HCT116 (cell line): ENCODE results near the gene RGL3. TPM values are rescaled to one million over a fixed set of nuclear protein-coding genes. Genes with fewer than 3 reads are reported as not detected.

Source experiments
- ATAC-seq: fragments of 200-7000 bp; cut with Tn5 transposase; 2 replicates; pipeline ENCODE4 v1.9.1; 2020; ENCODE audit warnings: mild to moderate bottlenecking, moderate library complexity
- BruUV-seq: library from RNA; stranded (reverse); fragments of 400-500 nt; replicated peaks from 2 replicates; lab custom pipeline; 2021; lab: Mats Ljungman, UMichigan
- CTCF ChIA-PET: fragments of 300-600 bp; sonication (Branson Sonifier 250); formaldehyde crosslinking; loops from one replicate; lab custom pipeline; 2021; ENCODE audit warnings: antibody characterized with exemption; lab: Charles Lee
- POLR2A ChIA-PET: fragments of 300-600, 350-600 bp; sonication (Branson Sonifier 250); formaldehyde crosslinking; loops from one replicate; lab custom pipeline; 2021; ENCODE audit warnings: antibody characterized with exemption; lab: Charles Lee
- RAD21 ChIA-PET, 2 experiments: fragments of 300-600 bp; sonication (Branson Sonifier 250); formaldehyde crosslinking; loops; one replicate each; lab custom pipeline; 2023; ENCODE audit warnings: low total read pairs in 2 of 2; ENCODE audit not compliant: uncharacterized antibody in 2 of 2, unreplicated experiment in 2 of 2, low non-redundant PET in 1 of 2; lab: Charles Lee
- DNase-seq: peaks from one replicate; pipeline ENCODE4 v3.0.0-alpha.2; 2010; ENCODE audit warnings: low read depth, low spot score
- H2AFZ ChIP-seq: fragments of 200-600 bp; shearing (Covaris generic), sonication (generic); 2 replicates; pipeline ENCODE4 v1.6.1; 2017; ENCODE audit warnings: low read depth, mixed run types, mixed read lengths, antibody characterized with exemption, low read length; ENCODE audit not compliant: poor library complexity, severe bottlenecking
- H3K27ac ChIP-seq: 2 replicates; pipeline ENCODE4 v1.5.1; 2012; ENCODE audit warnings: low read depth, low read length
- H3K27me3 ChIP-seq: fragments of 200-600 bp; sonication (generic); 2 replicates; pipeline ENCODE4 v1.6.1; 2016; ENCODE audit warnings: mixed run types, low read length, mixed read lengths; ENCODE audit not compliant: insufficient read depth
- H3K36me3 ChIP-seq, 2 experiments: fragments of 200-500 bp in 1 of 2; fragments of 200-600 bp in 1 of 2; sonication (Bioruptor generic) in 1 of 2; sonication (generic) in 1 of 2; 2 replicates each; pipeline versions ENCODE4 v1.5.1 to v1.6.1; 2014 to 2016; ENCODE audit warnings: low read length in 2 of 2, inconsistent platforms in 1 of 2, mixed read lengths in 1 of 2, mixed run types in 1 of 2; ENCODE audit not compliant: insufficient read depth in 2 of 2, control insufficient read depth in 1 of 2
- H3K4me1 ChIP-seq, 2 experiments: fragments of 200-600 bp in 1 of 2; sonication (generic) in 1 of 2; 2 replicates each; pipeline versions ENCODE4 v1.5.1 to v1.6.1; 2012 to 2017; ENCODE audit warnings: low read length in 2 of 2, inconsistent platforms in 1 of 2, mild to moderate bottlenecking in 1 of 2, mixed read lengths in 1 of 2, mixed run types in 1 of 2, moderate library complexity in 1 of 2; ENCODE audit not compliant: insufficient read depth in 2 of 2, control insufficient read depth in 1 of 2
- H3K4me2 ChIP-seq: fragments of 200-600 bp; sonication (generic); 2 replicates; pipeline ENCODE4 v1.6.1; 2017; ENCODE audit warnings: mixed run types, low read length, mixed read lengths
- H3K4me3 ChIP-seq, 2 experiments: fragments of 200-600 bp in 1 of 2; sonication (generic) in 1 of 2; replicated peaks in 1 of 2; 2 replicates each; pipeline ENCODE4 v1.5.1; 2011 to 2016; ENCODE audit warnings: low read length in 2 of 2, control low read depth in 1 of 2, low read depth in 1 of 2, mild to moderate bottlenecking in 1 of 2, mixed read lengths in 1 of 2, mixed run types in 1 of 2
- H3K79me2 ChIP-seq: fragments of 200-600 bp; sonication (generic); 2 replicates; pipeline ENCODE4 v1.6.1; 2017; ENCODE audit warnings: mild to moderate bottlenecking, mixed run types, low read length, moderate library complexity, mixed read lengths; ENCODE audit not compliant: insufficient read depth
- H3K9ac ChIP-seq: fragments of 200-600 bp; sonication (generic); 2 replicates; pipeline ENCODE4 v1.6.1; 2016; ENCODE audit warnings: low read length, mixed read lengths
- H3K9me2 ChIP-seq: fragments of 200-600 bp; sonication (generic), shearing (Covaris generic); 2 replicates; pipeline ENCODE4 v1.6.1; 2017; ENCODE audit warnings: mixed run types, mild to moderate bottlenecking, moderate library complexity; ENCODE audit not compliant: insufficient read depth
- H3K9me3 ChIP-seq, 2 experiments: fragments of 200-500 bp in 1 of 2; fragments of 200-600 bp in 1 of 2; sonication (Bioruptor generic) in 1 of 2; sonication (generic) in 1 of 2; 2 replicates each; pipeline ENCODE4 v1.6.1; 2014 to 2017; ENCODE audit warnings: low read length in 2 of 2, mixed read lengths in 2 of 2, inconsistent platforms in 1 of 2, low read depth in 1 of 2, mild to moderate bottlenecking in 1 of 2, mixed run types in 1 of 2, moderate library complexity in 1 of 2; ENCODE audit not compliant: control insufficient read depth in 1 of 2, insufficient read depth in 1 of 2
- H4K20me1 ChIP-seq: fragments of 200-600 bp; sonication (generic), shearing (Covaris generic); 2 replicates; pipeline ENCODE4 v1.6.1; 2017; ENCODE audit warnings: mixed run types, mild to moderate bottlenecking, moderate library complexity; ENCODE audit not compliant: insufficient read depth
- CBX3 ChIP-seq: IDR thresholded peaks from 2 replicates; pipeline ENCODE4 v1.6.1; 2012; ENCODE audit warnings: low read depth
- EGR1 ChIP-seq: IDR thresholded peaks from 2 replicates; pipeline ENCODE4 v1.6.1; 2012; ENCODE audit warnings: low read depth
- EZH2 ChIP-seq: fragments of 200-600 bp; sonication (generic); IDR thresholded peaks from 2 replicates; pipeline ENCODE4 v1.6.1; 2017; ENCODE audit warnings: antibody characterized with exemption, mixed run types
- EZH2phosphoT487 ChIP-seq: fragments of 200-600 bp; IDR thresholded peaks from 2 replicates; pipeline ENCODE4 v1.6.1; 2018; ENCODE audit warnings: antibody characterized with exemption, borderline replicate concordance
- FOSL1 ChIP-seq: IDR thresholded peaks from 2 replicates; pipeline ENCODE4 v1.6.1; 2012; ENCODE audit warnings: low read depth
- JUND ChIP-seq: IDR thresholded peaks from 2 replicates; pipeline ENCODE4 v1.6.1; 2012
- RAD21 ChIP-seq: IDR thresholded peaks from 2 replicates; pipeline ENCODE4 v1.6.1; 2012; ENCODE audit warnings: low read depth, mild to moderate bottlenecking
- SP1 ChIP-seq: IDR thresholded peaks from 2 replicates; pipeline ENCODE4 v1.6.1; 2012; ENCODE audit warnings: low read depth
- YY1 ChIP-seq: IDR thresholded peaks from 2 replicates; pipeline ENCODE4 v1.6.1; 2011; ENCODE audit warnings: low read length, low read depth, moderate library complexity, mild to moderate bottlenecking; ENCODE audit not compliant: insufficient replicate concordance; ENCODE audit errors: extremely low read depth
- ZFX ChIP-seq: fragments of 450-650 bp; IDR thresholded peaks from 2 replicates; pipeline ENCODE4 v1.6.1; 2017
- ZNF274 ChIP-seq: fragments of 200-500 bp; sonication (Bioruptor generic); IDR thresholded peaks from 2 replicates; pipeline ENCODE4 v1.6.1; 2014; ENCODE audit warnings: mild to moderate bottlenecking, low read depth, low read length, inconsistent platforms
- intact Hi-C: fragments of 100-400 bp; cut with micrococcal nuclease; formaldehyde crosslinking; loops from 2 replicates; pipeline ENCODE4 v1.10.0; 2022
- total RNA-seq: library from RNA; stranded (reverse); gene quantifications from one replicate; pipeline ENCODE4 v1.2.1, GENCODE V29; 2021; ENCODE audit not compliant: unreplicated experiment
- TF ChIP-seq, protein P1 (sequence below): IDR thresholded peaks from 2 replicates; pipeline ENCODE4 v1.6.1; 2012; ENCODE audit warnings: low read depth
- TF ChIP-seq, protein P2 (sequence below): IDR thresholded peaks from 2 replicates; pipeline ENCODE4 v1.6.1; 2012
- TF ChIP-seq, protein P3 (sequence below): IDR thresholded peaks from 2 replicates; pipeline ENCODE4 v1.6.1; 2011; ENCODE audit warnings: mild to moderate bottlenecking, low read length, moderate library complexity; ENCODE audit not compliant: insufficient replicate concordance; ENCODE audit errors: extremely low read depth

RGL3 gene
- total RNA-seq, 1 experiment from 2014 or later: 99.2 TPM

DNA sequence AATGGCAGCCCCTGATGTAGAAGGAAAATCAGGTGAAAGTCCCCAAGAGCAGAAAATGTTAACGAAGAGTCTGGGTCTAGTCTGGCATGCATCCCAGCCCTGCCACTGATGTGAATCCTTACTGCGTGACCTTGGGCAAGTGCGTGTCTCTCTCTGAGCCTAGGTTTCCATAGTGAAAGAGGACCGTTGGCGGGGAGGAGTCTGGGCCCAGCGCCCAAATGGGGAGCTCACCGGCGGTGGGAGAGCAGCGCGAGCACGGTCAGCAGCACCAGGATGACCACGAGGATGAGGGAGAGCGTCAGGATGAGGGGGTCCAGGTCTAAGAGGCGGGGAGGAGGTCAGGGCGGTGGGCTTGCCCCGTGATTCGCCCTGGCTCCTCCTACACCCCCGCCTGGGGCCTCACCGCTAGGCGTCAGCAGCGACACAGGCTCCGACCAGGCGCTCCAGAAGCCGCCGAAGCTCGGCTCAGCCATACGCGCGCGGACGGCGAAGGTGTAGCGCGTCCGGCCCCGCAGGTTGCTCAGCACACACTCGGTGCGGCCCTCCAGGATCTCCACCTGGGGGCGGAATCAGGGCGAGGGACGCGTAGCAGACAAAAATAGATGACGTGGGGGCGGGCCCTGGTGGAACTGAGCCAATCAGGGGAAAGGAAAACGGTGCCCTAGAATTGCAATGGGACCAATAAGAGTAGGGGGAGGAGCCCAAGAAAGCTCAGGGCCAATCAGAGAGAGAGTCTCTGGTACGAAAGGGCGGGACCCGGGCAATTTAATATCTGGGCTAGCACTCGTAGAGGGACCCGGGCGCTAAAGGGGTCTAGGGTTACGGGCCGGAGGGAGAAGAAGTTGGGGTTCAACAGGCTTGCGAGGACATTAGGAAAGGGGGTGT, 38.2 kb downstream of the RGL3 start (continued):
- TF ChIP-seq, protein P1, sequence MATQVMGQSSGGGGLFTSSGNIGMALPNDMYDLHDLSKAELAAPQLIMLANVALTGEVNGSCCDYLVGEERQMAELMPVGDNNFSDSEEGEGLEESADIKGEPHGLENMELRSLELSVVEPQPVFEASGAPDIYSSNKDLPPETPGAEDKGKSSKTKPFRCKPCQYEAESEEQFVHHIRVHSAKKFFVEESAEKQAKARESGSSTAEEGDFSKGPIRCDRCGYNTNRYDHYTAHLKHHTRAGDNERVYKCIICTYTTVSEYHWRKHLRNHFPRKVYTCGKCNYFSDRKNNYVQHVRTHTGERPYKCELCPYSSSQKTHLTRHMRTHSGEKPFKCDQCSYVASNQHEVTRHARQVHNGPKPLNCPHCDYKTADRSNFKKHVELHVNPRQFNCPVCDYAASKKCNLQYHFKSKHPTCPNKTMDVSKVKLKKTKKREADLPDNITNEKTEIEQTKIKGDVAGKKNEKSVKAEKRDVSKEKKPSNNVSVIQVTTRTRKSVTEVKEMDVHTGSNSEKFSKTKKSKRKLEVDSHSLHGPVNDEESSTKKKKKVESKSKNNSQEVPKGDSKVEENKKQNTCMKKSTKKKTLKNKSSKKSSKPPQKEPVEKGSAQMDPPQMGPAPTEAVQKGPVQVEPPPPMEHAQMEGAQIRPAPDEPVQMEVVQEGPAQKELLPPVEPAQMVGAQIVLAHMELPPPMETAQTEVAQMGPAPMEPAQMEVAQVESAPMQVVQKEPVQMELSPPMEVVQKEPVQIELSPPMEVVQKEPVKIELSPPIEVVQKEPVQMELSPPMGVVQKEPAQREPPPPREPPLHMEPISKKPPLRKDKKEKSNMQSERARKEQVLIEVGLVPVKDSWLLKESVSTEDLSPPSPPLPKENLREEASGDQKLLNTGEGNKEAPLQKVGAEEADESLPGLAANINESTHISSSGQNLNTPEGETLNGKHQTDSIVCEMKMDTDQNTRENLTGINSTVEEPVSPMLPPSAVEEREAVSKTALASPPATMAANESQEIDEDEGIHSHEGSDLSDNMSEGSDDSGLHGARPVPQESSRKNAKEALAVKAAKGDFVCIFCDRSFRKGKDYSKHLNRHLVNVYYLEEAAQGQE: no peak
- TF ChIP-seq SP1 (no peak), CBX3 (no peak), EZH2phosphoT487 (no peak)

GRCh38 chr19:11379857-11380350, 39.2 kb downstream of the RGL3 start:
- Histone ChIP-seq H3K4me2 (peak overlapping the region; percentile 97), H3K9me3 (no peaks in the 10 kb centered on the region), H3K9ac (peak overlapping the region; percentile 79), H3K27ac (peak overlapping the region; percentile 81), H3K9me2 (no peaks in the 10 kb centered on the region), H2AFZ (no peak overlapping the region), H3K27me3 (no peaks in the 10 kb centered on the region), H3K4me1 (peaks cover 56 to 90% of the 10 kb centered on the region in 2 experiments), H4K20me1 (no peaks in the 10 kb centered on the region), H3K36me3 (no peaks in the 10 kb centered on the region), H3K79me2 (peaks cover 7% of the 10 kb centered on the region; the same call in 1 of the 2 replicates), H3K4me3 (peak overlapping the region; percentile 69 to 71)
- ChIA-PET CTCF (interaction anchor here (0.9 to 1.2 kb wide), 2 partner anchors 34 to 97 kb away, joined by 3 read pairs; no protein-coding TSS in a partner anchor), RAD21 (no interaction called here), POLR2A (no interaction called here)
- no peak for ATAC-seq
- intact Hi-C loops: loop anchor here (5.0 kb wide), 1 partner anchor 88 kb away; no protein-coding TSS in a partner anchor
- BruUV-seq: no TSS peak
- no peak for DNase-seq
- TF ChIP-seq EGR1 (no peak), EZH2 (no peak), RAD21 (no peak), ZNF274 (no peak), ZFX (no peak), JUND (no peak), YY1 (no peak), FOSL1 (no peak)
- TF ChIP-seq, protein P1: no peak
- TF ChIP-seq, protein P2, sequence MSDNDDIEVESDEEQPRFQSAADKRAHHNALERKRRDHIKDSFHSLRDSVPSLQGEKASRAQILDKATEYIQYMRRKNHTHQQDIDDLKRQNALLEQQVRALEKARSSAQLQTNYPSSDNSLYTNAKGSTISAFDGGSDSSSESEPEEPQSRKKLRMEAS: no peak
- TF ChIP-seq, protein P3, sequence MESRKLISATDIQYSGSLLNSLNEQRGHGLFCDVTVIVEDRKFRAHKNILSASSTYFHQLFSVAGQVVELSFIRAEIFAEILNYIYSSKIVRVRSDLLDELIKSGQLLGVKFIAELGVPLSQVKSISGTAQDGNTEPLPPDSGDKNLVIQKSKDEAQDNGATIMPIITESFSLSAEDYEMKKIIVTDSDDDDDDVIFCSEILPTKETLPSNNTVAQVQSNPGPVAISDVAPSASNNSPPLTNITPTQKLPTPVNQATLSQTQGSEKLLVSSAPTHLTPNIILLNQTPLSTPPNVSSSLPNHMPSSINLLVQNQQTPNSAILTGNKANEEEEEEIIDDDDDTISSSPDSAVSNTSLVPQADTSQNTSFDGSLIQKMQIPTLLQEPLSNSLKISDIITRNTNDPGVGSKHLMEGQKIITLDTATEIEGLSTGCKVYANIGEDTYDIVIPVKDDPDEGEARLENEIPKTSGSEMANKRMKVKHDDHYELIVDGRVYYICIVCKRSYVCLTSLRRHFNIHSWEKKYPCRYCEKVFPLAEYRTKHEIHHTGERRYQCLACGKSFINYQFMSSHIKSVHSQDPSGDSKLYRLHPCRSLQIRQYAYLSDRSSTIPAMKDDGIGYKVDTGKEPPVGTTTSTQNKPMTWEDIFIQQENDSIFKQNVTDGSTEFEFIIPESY: no peak
